IPS-20b (cell line): Measurements from ENCODE around the gene AFP.

ENCODE experiments used
- H3K27ac ChIP-seq: one replicate; pipeline ENCODE4 v1.5.1; 2013; ENCODE audit warnings: low read length
- H3K27me3 ChIP-seq: 2 replicates; pipeline ENCODE4 v1.6.1; 2013; ENCODE audit warnings: mild to moderate bottlenecking, low read length, inconsistent platforms; ENCODE audit not compliant: insufficient read depth
- H3K36me3 ChIP-seq: 2 replicates; pipeline ENCODE4 v1.6.1; 2013; ENCODE audit warnings: low read depth, mild to moderate bottlenecking, inconsistent platforms, low read length, moderate library complexity; ENCODE audit not compliant: insufficient read depth
- H3K4me1 ChIP-seq: 2 replicates; pipeline ENCODE4 v1.6.1; 2013; ENCODE audit warnings: mild to moderate bottlenecking, control low read depth, inconsistent platforms, low read length, moderate library complexity; ENCODE audit not compliant: insufficient read depth
- H3K4me3 ChIP-seq: 2 replicates; pipeline ENCODE4 v1.5.1; 2013; ENCODE audit warnings: mild to moderate bottlenecking, low read length, inconsistent platforms
- H3K9ac ChIP-seq: 2 replicates; pipeline ENCODE4 v1.6.1; 2013; ENCODE audit warnings: low read depth, mild to moderate bottlenecking, inconsistent platforms, low read length, moderate library complexity
- H3K9me3 ChIP-seq: 2 replicates; pipeline ENCODE4 v1.6.1; 2013; ENCODE audit warnings: mild to moderate bottlenecking, low read depth, low read length, inconsistent platforms; ENCODE audit not compliant: insufficient read depth

AFP gene

GRCh38 chr4:73481358-73481757 is 45.3 kb downstream of the AFP start, which contains the start of gene AFM:
Gene AFM, plus strand, starts transcription at chr4:73481745. Its CDS starts 31 bp downstream, at chr4:73481776.
- H3K36me3 ChIP-seq = no peaks in the 10 kb centered on the region

GRCh38 chr4:73485085-73485484 is 49.1 kb downstream of the AFP start:
- peaks cover 4% of the 10 kb centered on the region; the same call in 1 of the 2 replicates for H3K4me1 ChIP-seq
- no peak overlapping the region for H3K4me3 ChIP-seq
- H3K36me3 ChIP-seq = no peaks in the 10 kb centered on the region
- H3K9ac ChIP-seq = no peak overlapping the region
- H3K27me3 ChIP-seq = no peaks in the 10 kb centered on the region
- H3K27ac ChIP-seq = no peak overlapping the region
- no peaks in the 10 kb centered on the region for H3K9me3 ChIP-seq

More at GRCh38 chr4:73481358-73481757, 45.3 kb downstream of the AFP start, which contains the start of gene AFM:
- Histone ChIP-seq H3K4me1 (peaks cover 4% of the 10 kb centered on the region; the same call in 1 of the 2 replicates), H3K27ac (no peak within 1 kb of the TSS), H3K4me3 (no peak within 1 kb of the TSS), H3K9ac (no peak within 1 kb of the TSS), H3K27me3 (no peaks in the 10 kb centered on the region), H3K9me3 (no peaks in the 10 kb centered on the region)

GRCh38 chr4:73485596-73485995 is 49.6 kb downstream of the AFP start:
- no peaks in the 10 kb centered on the region for H3K9me3 ChIP-seq
- peaks cover 4% of the 10 kb centered on the region; the same call in 1 of the 2 replicates for H3K4me1 ChIP-seq
- no peak overlapping the region for H3K4me3 ChIP-seq
- H3K9ac ChIP-seq = no peak overlapping the region
- no peaks in the 10 kb centered on the region for H3K36me3 ChIP-seq
- H3K27ac ChIP-seq = no peak overlapping the region
- no peaks in the 10 kb centered on the region for H3K27me3 ChIP-seq

GRCh38 chr4:73486497-73486896 is 50.5 kb downstream of the AFP start:
- H3K4me3 ChIP-seq = no peak overlapping the region
- peaks cover 4% of the 10 kb centered on the region; the same call in 1 of the 2 replicates for H3K4me1 ChIP-seq
- H3K27ac ChIP-seq = no peak overlapping the region
- H3K36me3 ChIP-seq = no peaks in the 10 kb centered on the region
- no peaks in the 10 kb centered on the region for H3K9me3 ChIP-seq
- no peak overlapping the region for H3K9ac ChIP-seq
- H3K27me3 ChIP-seq = no peaks in the 10 kb centered on the region

- H3K4me1 ChIP-seq = peaks cover 4% of the 10 kb centered on the region; the same call in 1 of the 2 replicates
- H3K27me3 ChIP-seq = no peaks in the 10 kb centered on the region
- no peak overlapping the region for H3K4me3 ChIP-seq
- no peak overlapping the region for H3K9ac ChIP-seq
- no peaks in the 10 kb centered on the region for H3K9me3 ChIP-seq
- H3K27ac ChIP-seq = no peak overlapping the region
- no peaks in the 10 kb centered on the region for H3K36me3 ChIP-seq
These were observed 51.2 kb downstream of the AFP start for GRCh38 chr4:73487233-73487632.

- Histone ChIP-seq H3K4me1 (no peaks in the 10 kb centered on the region), H3K4me3 (no peak overlapping the region), H3K36me3 (no peaks in the 10 kb centered on the region), H3K27me3 (no peaks in the 10 kb centered on the region), H3K27ac (no peak overlapping the region), H3K9ac (no peak overlapping the region), H3K9me3 (no peaks in the 10 kb centered on the region)
These were observed 64.2 kb downstream of the AFP start for GRCh38 chr4:73499996-73500765.

GRCh38 chr4:73501664-73502265 is 65.7 kb downstream of the AFP start:
- H3K27ac ChIP-seq = no peak overlapping the region
- H3K9ac ChIP-seq = no peak overlapping the region
- H3K36me3 ChIP-seq = no peaks in the 10 kb centered on the region
- no peak overlapping the region for H3K4me3 ChIP-seq
- H3K27me3 ChIP-seq = no peaks in the 10 kb centered on the region
- H3K9me3 ChIP-seq = no peaks in the 10 kb centered on the region
- no peaks in the 10 kb centered on the region for H3K4me1 ChIP-seq

- no peak overlapping the region for H3K4me3 ChIP-seq
- H3K9ac ChIP-seq = no peak overlapping the region
- H3K27ac ChIP-seq = no peak overlapping the region
- H3K4me1 ChIP-seq = no peaks in the 10 kb centered on the region
- H3K36me3 ChIP-seq = no peaks in the 10 kb centered on the region
- no peaks in the 10 kb centered on the region for H3K9me3 ChIP-seq
- no peaks in the 10 kb centered on the region for H3K27me3 ChIP-seq
These were observed 69.5 kb downstream of the AFP start for GRCh38 chr4:73505567-73505966.
